Loucy (cell line): ENCODE data around the gene CNOT10.

Experiments
- H2AFZ ChIP-seq: fragments of 200-600 bp; sonication (generic); 2 replicates; pipeline ENCODE4 v1.6.0; 2016; ENCODE audit warnings: antibody characterized with exemption, mild to moderate bottlenecking, low read length, moderate library complexity
- H3F3A ChIP-seq: fragments of 200-600 bp; 2 replicates; pipeline ENCODE4 v1.6.0; 2016; ENCODE audit warnings: antibody characterized with exemption, low read depth, mild to moderate bottlenecking
- H3K27me3 ChIP-seq: fragments of 200-600 bp; sonication (generic); 2 replicates; pipeline ENCODE4 v1.6.1; 2014; ENCODE audit warnings: low read length, mild to moderate bottlenecking; ENCODE audit not compliant: insufficient read depth, poor library complexity, severe bottlenecking
- H3K36me3 ChIP-seq: fragments of 200-600 bp; sonication (generic); 2 replicates; pipeline ENCODE4 v1.6.1; 2016; ENCODE audit warnings: low read length; ENCODE audit not compliant: insufficient read depth
- H3K4me1 ChIP-seq: fragments of 200-600 bp; sonication (generic); 2 replicates; pipeline ENCODE4 v1.5.1; 2014; ENCODE audit warnings: low read length, mild to moderate bottlenecking; ENCODE audit not compliant: insufficient read depth, poor library complexity, severe bottlenecking
- H3K4me2 ChIP-seq: fragments of 200-600 bp; sonication (generic); 2 replicates; pipeline ENCODE4 v1.6.0; 2014; ENCODE audit warnings: antibody characterized with exemption, low read length, low read depth, mild to moderate bottlenecking; ENCODE audit not compliant: poor library complexity, severe bottlenecking
- H3K4me3 ChIP-seq: fragments of 200-600 bp; sonication (generic); 2 replicates; pipeline ENCODE4 v1.5.1; 2014; ENCODE audit warnings: low read length, mild to moderate bottlenecking, mixed read lengths; ENCODE audit not compliant: poor library complexity, severe bottlenecking
- H3K79me2 ChIP-seq: fragments of 200-600 bp; sonication (generic); 2 replicates; pipeline ENCODE4 v1.6.1; 2014; ENCODE audit warnings: low read length; ENCODE audit not compliant: insufficient read depth
- H3K9ac ChIP-seq: fragments of 200-600 bp; sonication (generic); 2 replicates; pipeline ENCODE4 v1.6.0; 2014; ENCODE audit warnings: mild to moderate bottlenecking, low read depth, low read length, moderate library complexity; ENCODE audit not compliant: poor library complexity, severe bottlenecking
- H3K9me2 ChIP-seq: fragments of 200-600 bp; sonication (generic); replicated peaks from 2 replicates; pipeline ENCODE4 v1.6.1; 2016; ENCODE audit warnings: low read depth, low read length, mixed read lengths
- H3K9me3 ChIP-seq: fragments of 200-600 bp; sonication (generic); 2 replicates; pipeline ENCODE4 v1.6.1; 2014; ENCODE audit warnings: mild to moderate bottlenecking, antibody characterized with exemption, low read length, low read depth; ENCODE audit not compliant: insufficient read depth
- H4K20me1 ChIP-seq: fragments of 200-600 bp; sonication (generic); 2 replicates; pipeline ENCODE4 v1.6.0; 2014; ENCODE audit warnings: antibody characterized with exemption, low read length, mild to moderate bottlenecking; ENCODE audit not compliant: insufficient read depth, poor library complexity, severe bottlenecking
- CTCF ChIP-seq: fragments of 200-600 bp; sonication (generic); conservative IDR thresholded peaks from 2 replicates; pipeline ENCODE4 v1.5.1; 2014; ENCODE audit warnings: mild to moderate bottlenecking, antibody characterized with exemption, low read length
- EZH2phosphoT487 ChIP-seq: fragments of 200-600 bp; IDR thresholded peaks from 2 replicates; pipeline ENCODE4 v1.6.1; 2018; ENCODE audit warnings: antibody characterized with exemption, mild to moderate bottlenecking, moderate library complexity, borderline replicate concordance

Gene CNOT10

GRCh38 chr3:32818229-32818969 lies 133.4 kb downstream of the CNOT10 start:
- H3K9ac ChIP-seq: peak overlapping the region; percentile 76
- no peak for TF ChIP-seq EZH2phosphoT487
- TF ChIP-seq CTCF: no peak
- H3K4me3 ChIP-seq: peak overlapping the region; percentile 99
- H3K4me2 ChIP-seq: peak overlapping the region; percentile 98
- H3F3A ChIP-seq: peaks cover 12% of the 10 kb centered on the region; the same call in 1 of the 2 replicates
- no peaks in the 10 kb centered on the region for H3K9me2 ChIP-seq
- no peaks in the 10 kb centered on the region for H3K27me3 ChIP-seq
- no peaks in the 10 kb centered on the region for H3K9me3 ChIP-seq
- H2AFZ ChIP-seq: no peak overlapping the region
- H4K20me1 ChIP-seq: peaks cover 38% of the 10 kb centered on the region
- no peaks in the 10 kb centered on the region for H3K36me3 ChIP-seq
- peaks cover 69% of the 10 kb centered on the region for H3K79me2 ChIP-seq
- H3K4me1 ChIP-seq: peaks cover 60% of the 10 kb centered on the region

GRCh38 chr3:32818970-32819511 lies 134.1 kb downstream of the CNOT10 start:
- Histone ChIP-seq H3K4me2 (peak overlapping the region; percentile 98), H4K20me1 (peaks cover 44% of the 10 kb centered on the region), H3K9me3 (no peaks in the 10 kb centered on the region), H3K4me1 (peaks cover 66% of the 10 kb centered on the region), H3F3A (peaks cover 10% of the 10 kb centered on the region; the same call in 1 of the 2 replicates), H3K9me2 (no peaks in the 10 kb centered on the region), H3K27me3 (no peaks in the 10 kb centered on the region), H3K36me3 (no peaks in the 10 kb centered on the region), H3K9ac (peak overlapping the region; percentile 76), H3K4me3 (peak overlapping the region; percentile 77), H2AFZ (no peak overlapping the region), H3K79me2 (peaks cover 75% of the 10 kb centered on the region)
- TF ChIP-seq CTCF (no peak), EZH2phosphoT487 (no peak)

DNA sequence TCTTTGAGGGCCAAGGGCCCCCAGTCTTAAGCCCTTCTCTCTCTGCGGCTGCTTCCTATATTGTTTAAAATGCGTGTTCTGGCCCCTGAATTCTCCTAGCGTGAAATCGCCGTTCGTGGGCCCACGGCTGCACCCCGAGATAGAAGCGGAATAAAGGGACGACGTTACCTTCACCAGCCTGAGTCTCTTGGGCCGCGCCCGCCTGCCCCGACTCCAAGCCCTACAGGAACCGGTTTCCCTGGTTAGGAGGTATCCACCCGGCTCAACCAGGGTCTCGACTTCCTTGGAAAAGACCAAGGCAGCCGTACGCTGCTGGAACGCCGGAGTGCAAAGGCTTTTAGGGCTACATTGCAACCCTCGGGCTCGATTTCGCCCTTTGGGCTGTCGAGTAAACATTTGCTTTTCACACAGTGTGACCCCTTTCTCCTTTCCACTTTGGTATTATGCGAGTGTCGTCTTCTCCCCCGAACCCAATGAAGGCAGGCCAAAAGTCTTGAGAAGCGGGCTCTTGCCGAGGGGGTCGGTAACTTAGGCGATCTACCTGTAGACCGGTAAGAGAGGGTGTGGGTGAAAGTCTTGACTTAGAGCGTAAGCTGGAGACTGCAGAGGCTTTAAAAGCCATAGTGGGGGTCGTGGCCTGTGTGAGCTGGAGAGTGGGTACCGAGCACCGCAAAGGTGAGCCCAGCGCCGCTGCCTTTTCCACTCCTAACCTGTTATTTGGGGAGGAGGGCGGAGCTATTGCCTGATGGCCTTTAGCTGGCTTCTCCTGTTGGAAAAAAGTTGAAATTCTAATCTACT lies 134.8 kb downstream of the CNOT10 start:
- H3K9ac ChIP-seq: peak overlapping the region; percentile 76
- H3K4me3 ChIP-seq: peak overlapping the region; percentile 77
- H3F3A ChIP-seq: peaks cover 8% of the 10 kb centered on the region; the same call in 1 of the 2 replicates
- H3K79me2 ChIP-seq: peaks cover 82% of the 10 kb centered on the region
- H3K36me3 ChIP-seq: no peaks in the 10 kb centered on the region
- TF ChIP-seq EZH2phosphoT487 (no peak), CTCF (no peak)
- no peak overlapping the region for H2AFZ ChIP-seq
- peaks cover 44% of the 10 kb centered on the region for H4K20me1 ChIP-seq
- peaks cover 66% of the 10 kb centered on the region for H3K4me1 ChIP-seq
- H3K27me3 ChIP-seq: no peaks in the 10 kb centered on the region
- peak overlapping the region; percentile 98 for H3K4me2 ChIP-seq
- no peaks in the 10 kb centered on the region for H3K9me2 ChIP-seq
- H3K9me3 ChIP-seq: no peaks in the 10 kb centered on the region
